NCI-H446 treated with DMSO at 0.1 percent for 48 hours (cell line): ENCODE results near the gene CEMIP.

ENCODE experiments used
- DNase-seq: peaks from one replicate; lab custom pipeline; 2025; lab: John Stamatoyannopoulos, UW

Gene CEMIP

GRCh38 chr15:80852676-80853075, 73.5 kb downstream of the CEMIP start:
- DNase-seq, result no peak

GRCh38 chr15:80854104-80854503, 74.9 kb downstream of the CEMIP start:
- peak; percentile 80 for DNase-seq

GRCh38 chr15:80855206-80855605, 76.0 kb downstream of the CEMIP start:
- no peak for DNase-seq

- no peak for DNase-seq
Measured at GRCh38 chr15:80856400-80856799, 77.2 kb downstream of the CEMIP start.

- DNase-seq, result peak; percentile 70
Measured at GRCh38 chr15:80856809-80857377, 77.7 kb downstream of the CEMIP start.

- DNase-seq, result peak; percentile 93
Measured at GRCh38 chr15:80861731-80862170, 82.6 kb downstream of the CEMIP start.

- DNase-seq, result no peak
Measured at GRCh38 chr15:80864666-80865065, 85.5 kb downstream of the CEMIP start.

GRCh38 chr15:80866936-80867335, 87.8 kb downstream of the CEMIP start:
- no peak for DNase-seq

- DNase-seq, result no peak
Measured at GRCh38 chr15:80870366-80870765, 91.2 kb downstream of the CEMIP start.

- no peak for DNase-seq
Measured at GRCh38 chr15:80870893-80871292, 91.7 kb downstream of the CEMIP start.

GRCh38 chr15:80871858-80872257, 92.7 kb downstream of the CEMIP start:
- no peak for DNase-seq

- DNase-seq, result no peak
Measured at GRCh38 chr15:80873366-80873952, 94.3 kb downstream of the CEMIP start.

GRCh38 chr15:80875568-80876347, 96.6 kb downstream of the CEMIP start:
- no peak for DNase-seq

GRCh38 chr15:80876348-80876674, 97.1 kb downstream of the CEMIP start:
- DNase-seq, result no peak

- no peak for DNase-seq
Measured at GRCh38 chr15:80878242-80878866, 99.2 kb downstream of the CEMIP start.

GRCh38 chr15:80878867-80879250, 99.7 kb downstream of the CEMIP start:
- no peak for DNase-seq

GRCh38 chr15:80880086-80880485, 100.9 kb downstream of the CEMIP start:
- DNase-seq, result no peak

GRCh38 chr15:80883641-80884040, 104.5 kb downstream of the CEMIP start:
- no peak for DNase-seq

GRCh38 chr15:80885016-80885579, 105.9 kb downstream of the CEMIP start:
- DNase-seq, result no peak

GRCh38 chr15:80887148-80887547, 108.0 kb downstream of the CEMIP start:
- DNase-seq, result peak; percentile 36

GRCh38 chr15:80888846-80889245, 109.7 kb downstream of the CEMIP start:
- no peak for DNase-seq

GRCh38 chr15:80890341-80891005, 111.3 kb downstream of the CEMIP start:
- no peak for DNase-seq
